Mucosa of gallbladder (tissue), 1 donor: ENCODE measurements around the gene FARP1. TPM values are rescaled to one million over a fixed set of nuclear protein-coding genes. Genes with fewer than 3 reads are reported as not detected.

Experiments used
- DNase-seq: peaks from one replicate; pipeline ENCODE4 v3.0.0-alpha.2; 2020; ENCODE audit warnings: low spot score
- total RNA-seq: library from RNA; stranded (reverse); gene quantifications from one replicate; pipeline ENCODE4 v1.2.1, GENCODE V29; 2021
- donor health status: DM: no; HTN: no; CAD: no.

Gene FARP1
- total RNA-seq, 1 donor from 2014 or later: 112 TPM

- DNase-seq: no peak
Measured at GRCh38 chr13:98504371-98504963, 361.6 kb downstream of the FARP1 start.

Other genes starting within 250 kb of the FARP1 start
- gene IPO5, start 189.4 kb upstream of the FARP1 start, total RNA-seq: 101 TPM
- gene RNF113B, start 34.2 kb downstream of the FARP1 start, total RNA-seq: not detected